ENCODE data around the gene TRPM2.
"Not testable (repeated sequence)": the region's sequence is repeated elsewhere in the genome, so short reads cannot be mapped to it uniquely, and the experiment has no call there.

The TRPM2 gene

DNA sequence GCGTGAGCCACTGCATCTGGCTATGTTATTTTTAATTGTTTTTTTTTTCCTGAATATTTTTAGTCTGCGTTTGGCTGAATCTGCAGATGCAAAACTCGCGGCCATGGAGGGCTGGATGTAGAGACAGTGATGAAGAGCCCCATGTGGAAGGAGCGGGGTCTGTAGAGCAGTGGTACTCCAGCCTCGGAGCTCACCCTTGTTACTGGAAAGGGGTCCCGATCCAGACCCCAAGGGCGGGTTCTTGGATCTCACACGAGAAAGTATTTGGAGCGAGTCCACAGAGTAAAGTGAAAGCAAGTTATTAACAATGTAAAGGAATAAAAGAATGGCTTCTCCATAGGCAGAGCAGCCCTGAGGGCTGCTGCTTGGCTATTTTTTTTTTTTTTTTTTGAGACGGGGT lies 2.7 kb downstream of the TRPM2 start:
- no peak for DNase-seq

DNA sequence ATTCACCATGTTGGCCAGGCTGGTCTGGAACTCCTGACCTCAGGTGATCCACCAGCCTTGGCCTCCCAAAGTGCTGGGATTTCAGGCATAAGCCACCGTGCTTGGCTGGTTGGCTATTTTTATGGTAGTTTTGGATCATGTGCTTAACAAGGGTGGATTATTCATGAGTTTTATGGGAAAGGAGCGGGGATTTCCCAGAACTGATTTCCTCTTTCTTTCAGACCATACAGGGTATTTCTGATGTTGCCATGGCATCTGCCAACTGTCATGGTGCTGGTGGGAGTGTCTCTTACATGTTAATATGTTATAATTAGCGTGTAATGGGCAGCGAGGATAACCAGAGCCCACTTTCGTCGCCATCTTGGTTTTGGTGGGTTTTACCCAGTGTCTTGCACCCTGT lies 3.2 kb downstream of the TRPM2 start:
- no peak for DNase-seq

DNA sequence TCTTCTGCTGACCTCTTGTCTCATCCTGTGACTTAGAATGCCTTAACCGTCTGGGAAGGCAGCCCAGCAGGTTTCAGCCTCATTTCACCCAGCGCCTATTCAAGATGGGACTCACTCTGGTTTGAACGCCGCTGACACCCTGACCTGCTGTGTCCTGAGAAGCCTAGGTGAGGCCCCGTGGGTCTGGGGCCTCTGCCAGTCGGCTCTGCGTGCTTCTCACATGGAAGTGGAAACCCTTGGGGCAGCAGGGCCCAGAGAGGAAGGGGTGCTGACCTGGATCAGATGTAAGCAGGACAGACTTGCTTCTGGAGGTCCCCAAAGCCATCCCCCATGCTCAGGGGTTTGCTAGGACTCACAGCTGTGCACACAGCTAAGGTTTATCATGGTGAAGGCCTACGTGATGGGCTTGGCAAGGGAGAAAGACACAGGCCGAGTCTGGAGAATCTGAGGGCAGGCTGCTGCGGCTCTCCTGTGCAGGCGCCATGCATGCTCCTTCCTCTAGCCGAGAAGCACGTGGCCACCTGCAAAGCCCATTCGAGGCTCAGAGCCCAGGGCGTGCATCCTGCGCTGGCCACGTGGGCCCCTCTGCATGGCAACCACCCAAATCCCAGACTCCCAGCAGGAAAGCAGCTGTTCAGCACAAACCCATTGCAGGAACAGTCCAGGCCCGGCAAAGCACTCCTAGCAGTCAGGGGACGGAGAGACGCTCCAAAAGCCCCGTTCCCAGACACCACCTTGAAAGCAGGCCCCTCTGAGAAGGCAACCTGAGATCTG lies 3.8 kb downstream of the TRPM2 start:
- DNase-seq = no peak

DNA sequence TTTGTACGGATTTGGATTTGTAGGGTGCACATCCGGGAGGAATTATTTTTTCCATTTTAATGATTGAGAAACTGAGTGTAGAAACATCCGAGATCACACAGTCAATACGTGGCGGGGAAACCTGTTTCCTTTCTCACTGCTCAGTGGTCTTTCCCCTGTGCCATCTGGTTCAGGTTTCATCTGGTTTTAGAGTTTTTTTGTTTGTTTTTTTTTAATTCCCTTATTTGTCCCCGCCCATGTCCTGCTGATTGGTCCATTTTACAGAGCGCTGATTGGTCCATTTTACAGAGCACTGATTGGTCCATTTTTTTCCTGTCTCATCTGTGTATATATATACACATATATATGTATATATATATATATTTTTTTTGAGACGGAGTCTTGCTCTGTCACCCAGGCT lies 6.0 kb downstream of the TRPM2 start:
- DNase-seq = no peak

DNA sequence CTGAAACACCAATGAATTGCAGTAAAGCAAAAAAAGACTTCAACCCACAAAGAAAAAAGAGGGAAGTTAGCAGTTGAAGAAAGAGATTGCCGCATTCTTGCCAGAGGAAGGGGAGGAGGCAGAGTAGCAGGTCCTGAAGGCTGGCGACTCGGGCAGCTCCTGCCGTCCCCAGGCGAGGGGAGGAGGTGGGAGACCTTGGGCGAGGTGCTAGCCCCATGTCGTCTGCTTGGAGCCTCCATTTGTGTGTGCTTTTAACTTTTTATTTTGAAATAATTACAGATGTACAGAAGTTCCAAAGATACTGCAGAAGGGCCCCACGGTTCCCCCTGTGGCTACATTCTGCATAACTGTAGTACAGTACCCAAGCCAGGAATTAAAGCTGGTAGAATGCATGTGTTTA lies 6.7 kb downstream of the TRPM2 start:
- DNase-seq = no peak

DNA sequence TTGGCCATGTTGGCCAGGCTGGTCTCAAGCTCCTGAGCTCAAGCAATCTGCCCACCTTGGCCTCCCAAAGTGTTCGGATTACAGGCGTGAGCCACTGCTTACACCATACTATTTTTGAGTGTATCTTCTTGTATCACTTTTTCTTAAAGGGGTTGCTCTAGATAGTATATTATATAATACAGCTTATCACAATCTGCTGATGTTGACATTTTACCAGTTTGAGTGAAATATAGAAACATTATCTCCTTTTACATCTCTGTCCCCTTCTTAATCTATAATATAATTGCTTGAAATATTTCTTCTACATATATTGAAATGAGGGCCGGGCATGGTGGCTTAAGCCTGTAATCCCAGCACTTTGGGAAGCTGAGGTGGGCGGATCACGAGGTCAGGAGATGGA lies 8.5 kb downstream of the TRPM2 start:
- not testable (repeated sequence) for DNase-seq

DNA sequence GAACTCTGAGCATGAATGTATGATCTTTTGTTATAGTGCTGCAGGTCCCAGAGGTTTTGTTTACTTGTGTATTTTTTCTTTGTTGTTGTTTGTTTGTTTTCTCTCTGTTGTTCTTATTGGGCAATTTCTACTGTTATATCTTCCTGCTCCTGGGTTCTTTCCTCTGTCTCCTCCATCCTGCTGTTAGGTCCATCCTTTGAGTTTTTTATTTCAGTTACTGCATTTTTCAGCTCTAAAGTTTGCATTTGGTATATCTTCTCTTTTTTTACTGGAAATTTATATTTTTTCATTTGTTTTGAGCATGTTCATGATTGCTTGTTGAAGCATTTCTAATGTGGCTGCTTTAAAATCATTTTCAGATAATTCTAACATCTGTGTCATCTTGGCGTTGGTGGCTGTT lies 9.9 kb downstream of the TRPM2 start:
- no peak for DNase-seq

DNA sequence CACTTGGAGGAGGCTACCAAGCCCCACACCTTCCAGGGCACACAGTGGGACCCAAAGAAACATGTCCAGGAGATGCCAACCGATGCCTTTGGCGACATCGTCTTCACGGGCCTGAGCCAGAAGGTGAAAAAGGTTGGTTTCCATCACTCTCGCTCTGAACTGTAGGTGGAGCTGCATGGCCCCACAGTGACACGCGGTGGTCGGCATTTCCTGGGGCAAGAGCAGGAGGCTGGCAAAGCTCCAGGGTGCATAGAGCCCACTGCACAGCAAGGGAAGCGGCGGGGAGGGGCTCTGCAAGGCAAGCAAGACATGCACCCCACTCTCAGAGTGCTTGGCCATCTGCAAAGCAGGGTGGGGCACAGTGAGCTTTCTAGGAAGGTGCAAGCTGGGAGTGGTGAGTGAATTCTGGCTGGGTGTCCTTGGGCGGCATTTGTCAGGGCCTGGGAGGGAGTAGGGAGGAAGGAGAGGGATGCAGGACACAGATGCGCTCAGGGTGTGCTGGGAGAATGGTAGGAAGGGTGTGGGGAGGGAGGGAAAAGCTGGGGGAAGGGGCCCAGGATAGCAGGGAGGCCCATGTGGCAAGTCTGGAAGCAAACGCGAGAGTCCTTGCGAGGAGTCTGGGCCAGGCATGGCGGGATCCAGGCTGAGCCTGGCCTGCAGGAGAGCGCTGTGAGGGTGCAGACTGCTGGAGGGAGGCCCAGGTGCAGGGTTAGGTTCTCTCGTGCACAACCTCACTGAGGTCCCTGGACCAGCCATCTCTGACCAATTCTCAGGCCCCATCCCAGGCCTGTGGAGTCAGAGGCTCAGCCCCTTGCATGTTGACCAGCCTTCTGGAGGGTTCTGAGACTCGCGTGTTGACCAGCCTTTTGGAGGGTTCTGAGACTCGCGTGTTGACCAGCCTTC lies 11.0 kb downstream of the TRPM2 start:
- DNase-seq = no peak

DNA sequence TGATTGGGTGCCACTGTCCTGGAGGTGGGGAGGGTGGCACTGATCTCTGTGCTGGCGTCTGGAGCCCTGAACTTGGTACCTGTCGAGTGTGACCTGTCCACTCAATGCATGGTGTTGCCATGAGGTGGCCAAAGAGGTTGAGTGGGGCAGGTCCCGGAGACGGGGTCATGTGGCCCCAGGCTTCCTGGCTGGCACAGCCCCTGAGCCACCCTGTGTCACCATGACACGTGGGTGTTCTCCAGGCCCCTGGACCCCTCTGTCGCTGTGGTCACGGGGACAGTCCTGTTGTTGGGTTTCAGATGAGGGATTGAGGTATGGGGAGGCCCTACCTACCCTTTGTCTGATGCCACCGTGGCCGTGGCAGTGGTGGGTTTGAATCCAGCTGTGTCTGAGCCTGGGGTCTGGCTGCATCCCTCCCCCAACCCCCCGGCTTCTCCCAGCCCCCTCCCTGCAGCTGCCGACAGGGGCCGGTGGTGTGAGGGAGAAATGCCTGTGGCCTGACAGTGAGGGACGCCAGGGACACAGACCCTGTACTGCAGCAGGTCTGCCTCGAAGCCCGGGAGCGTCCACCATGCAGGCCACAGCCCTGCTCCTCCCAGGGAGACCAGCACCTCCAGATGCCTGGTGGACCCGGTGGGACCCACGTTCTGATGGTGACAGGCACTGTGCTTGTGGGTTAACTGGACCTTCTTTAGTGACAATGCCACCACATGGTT lies 12.0 kb downstream of the TRPM2 start:
- DNase-seq = no peak

DNA sequence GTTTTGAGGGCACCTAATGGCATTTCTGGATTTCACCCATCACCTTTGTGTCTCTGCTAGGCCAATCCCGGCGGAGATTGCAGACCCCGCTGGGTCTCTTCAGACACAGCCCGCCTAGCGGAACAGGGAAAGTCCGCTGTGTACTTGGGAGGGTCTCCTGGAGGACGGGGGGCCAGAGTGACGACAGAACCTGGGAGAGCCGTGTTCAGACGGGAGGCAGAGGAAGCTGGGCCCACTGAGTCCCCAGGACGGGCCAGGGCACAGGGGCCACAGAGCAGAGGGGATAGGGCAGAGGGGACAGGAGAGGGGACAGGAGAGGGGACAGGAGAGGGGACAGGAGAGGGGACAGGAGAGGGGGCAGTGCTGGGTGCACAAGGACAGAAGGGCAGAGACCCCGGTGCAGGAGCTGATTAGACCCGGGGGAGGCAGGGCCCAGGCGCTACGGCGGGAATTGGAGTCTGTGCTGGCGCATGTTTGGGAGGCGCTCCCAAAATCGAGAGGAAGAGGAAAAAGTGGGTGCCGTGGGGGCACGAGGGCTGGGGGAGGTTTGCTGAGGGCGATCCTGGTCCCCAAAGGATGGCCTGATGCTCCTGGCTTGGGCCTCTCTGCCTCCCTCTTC lies 12.7 kb downstream of the TRPM2 start:
- DNase-seq = no peak

DNA sequence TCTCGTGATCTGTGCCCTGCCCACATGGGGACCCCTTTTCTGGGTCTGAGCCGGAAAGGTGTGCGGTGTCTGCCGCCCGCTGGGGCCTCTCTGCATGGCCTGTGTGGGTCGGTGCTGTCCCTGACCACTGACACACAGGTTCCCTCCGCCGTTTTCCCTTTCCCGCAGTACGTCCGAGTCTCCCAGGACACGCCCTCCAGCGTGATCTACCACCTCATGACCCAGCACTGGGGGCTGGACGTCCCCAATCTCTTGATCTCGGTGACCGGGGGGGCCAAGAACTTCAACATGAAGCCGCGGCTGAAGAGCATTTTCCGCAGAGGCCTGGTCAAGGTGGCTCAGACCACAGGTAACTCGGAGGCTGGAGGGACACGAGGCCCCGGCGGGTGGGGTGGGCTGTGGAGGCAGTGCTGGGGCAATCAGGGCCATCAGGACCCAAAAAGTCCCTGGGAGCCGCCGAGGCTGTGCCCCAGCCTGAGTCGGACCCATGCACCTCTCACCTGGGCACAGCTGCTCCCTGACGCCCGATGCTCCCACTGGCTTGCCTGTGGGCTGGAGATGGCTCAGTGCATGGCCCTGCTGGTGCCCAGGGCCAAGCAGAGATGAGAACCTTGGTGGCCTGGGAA lies 13.3 kb downstream of the TRPM2 start:
- no peak for DNase-seq

DNA sequence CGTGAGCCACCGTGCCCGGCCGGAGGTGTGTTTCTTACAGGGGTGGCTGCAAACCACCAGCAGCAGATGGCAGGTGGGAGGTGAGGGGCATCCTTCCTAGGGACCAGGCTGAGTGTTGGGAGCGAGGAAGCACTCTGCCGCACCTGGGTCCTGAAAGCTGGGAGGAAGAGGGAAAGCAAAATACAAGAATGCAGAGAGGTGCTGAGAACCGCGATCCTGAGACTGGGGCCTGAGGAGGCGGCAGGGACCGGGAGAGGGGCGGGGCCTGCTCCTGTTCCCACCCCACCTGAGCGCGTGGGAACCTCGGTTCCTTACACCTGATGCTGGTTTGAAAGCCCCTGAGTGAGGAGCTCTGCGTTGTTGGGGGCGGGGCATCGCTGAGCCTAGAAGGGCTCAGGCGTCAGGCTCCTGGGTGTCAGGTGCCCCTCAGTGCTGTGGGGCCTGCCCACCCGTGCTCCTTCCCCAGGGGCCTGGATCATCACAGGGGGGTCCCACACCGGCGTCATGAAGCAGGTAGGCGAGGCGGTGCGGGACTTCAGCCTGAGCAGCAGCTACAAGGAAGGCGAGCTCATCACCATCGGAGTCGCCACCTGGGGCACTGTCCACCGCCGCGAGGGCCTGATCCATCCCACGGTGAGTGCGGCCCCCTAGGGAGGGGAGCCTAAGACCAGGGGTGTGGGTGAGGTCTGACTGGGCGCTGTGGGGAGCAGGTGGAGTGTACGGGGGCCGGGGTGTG lies 15.5 kb downstream of the TRPM2 start:
- no peak for DNase-seq

DNA sequence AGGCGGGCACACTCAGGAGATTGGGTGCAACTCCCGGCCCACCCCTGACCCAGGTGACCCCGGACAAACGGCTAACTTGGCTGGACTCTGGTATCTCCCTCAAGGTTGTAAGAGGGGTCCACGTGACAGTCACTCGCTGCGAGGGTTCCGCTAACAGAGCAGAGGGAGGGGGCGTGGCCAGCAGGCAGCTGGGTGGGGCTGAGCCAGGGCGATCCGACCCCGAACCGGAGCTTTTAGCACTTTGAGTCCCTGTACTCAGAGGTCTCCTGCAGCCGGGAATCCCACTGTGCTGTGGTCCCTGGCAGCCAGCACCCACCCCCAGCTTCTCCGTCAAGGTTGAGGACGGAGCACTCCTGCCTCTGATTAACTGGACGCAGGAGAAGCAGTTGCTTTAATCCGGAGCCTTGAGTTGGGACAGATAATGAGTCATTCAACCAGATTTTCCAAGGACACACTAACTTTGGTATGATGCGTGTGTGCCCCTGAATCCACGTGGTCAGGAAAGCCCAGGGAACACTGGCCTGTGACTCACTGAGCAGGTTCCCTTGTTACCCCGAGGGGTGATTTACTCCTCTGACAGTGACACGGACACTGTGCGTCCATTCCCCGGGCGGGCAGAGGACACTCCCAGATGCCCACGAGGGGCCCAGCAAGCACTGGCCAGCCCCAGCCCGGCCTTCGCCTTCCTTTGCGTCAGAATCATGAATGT lies 16.8 kb downstream of the TRPM2 start:
- DNase-seq = peak; percentile 23

DNA sequence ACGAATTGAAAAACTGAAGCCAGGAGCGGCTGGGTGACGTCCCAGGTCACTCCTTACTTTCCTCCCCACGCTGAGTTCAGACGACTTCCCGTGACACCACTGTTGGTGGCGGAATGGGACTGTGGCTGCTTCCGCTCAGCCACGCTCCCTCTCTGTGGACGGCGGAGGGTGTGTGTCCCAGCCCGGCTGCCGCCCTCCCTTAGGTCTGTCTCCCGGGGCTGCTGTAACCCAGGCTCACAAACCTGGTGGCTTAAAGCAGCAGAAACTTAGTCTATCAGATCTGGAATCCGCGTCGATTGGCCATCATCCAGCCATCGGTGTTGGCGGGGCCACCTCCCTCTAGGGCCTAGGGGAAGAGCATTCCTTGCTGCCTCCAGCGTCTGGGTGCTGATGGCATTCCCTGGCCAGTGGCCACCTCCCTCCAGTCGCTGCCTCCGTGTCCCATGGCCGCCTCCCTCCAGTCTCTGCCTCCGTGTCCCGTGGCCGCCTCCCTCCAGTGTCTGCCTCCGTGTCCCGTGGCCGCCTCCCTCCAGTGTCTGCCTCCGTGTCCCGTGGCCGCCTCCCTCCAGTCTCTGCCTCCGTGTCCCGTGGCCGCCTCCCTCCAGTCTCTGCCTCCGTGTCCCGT lies 17.5 kb downstream of the TRPM2 start:
- no peak for DNase-seq

DNA sequence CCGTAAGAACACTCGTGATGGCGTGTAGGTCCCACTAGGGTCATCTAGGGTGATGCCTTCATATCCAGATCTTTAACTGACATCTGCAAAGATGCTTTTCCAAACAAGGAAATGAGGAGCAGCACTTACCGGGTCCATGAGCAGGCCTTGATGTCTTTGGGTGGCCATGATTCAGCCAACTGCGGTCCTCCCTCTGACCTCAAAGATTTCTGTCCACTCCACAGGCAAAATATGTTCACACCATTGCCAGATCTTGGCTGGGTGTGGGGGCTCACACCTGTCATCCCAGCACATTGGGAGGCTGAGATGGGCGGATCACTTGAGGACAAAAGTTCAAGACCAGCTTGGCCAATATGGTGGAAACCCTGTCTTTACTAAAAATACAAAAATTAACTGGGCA lies 18.2 kb downstream of the TRPM2 start:
- DNase-seq = no peak

DNA sequence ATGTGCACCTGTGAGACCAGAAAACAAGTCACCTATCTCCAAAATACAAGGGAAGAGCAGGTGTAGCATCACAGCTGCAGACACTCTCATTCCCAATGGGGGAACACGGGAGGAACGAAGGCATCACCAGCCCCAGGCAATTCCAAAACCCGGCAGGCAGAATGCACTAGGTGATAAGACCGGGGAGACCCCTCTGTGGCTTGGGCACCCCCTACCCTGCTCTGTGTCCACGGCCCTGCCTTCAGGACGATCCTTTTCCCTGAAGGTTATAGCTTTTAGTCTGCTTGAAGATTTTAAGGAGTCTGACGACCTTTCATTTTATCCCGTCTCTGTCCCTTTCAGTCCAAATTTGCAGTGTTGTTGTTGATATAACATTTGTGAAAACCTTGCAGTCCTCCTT lies 19.2 kb downstream of the TRPM2 start:
- no peak for DNase-seq

DNA sequence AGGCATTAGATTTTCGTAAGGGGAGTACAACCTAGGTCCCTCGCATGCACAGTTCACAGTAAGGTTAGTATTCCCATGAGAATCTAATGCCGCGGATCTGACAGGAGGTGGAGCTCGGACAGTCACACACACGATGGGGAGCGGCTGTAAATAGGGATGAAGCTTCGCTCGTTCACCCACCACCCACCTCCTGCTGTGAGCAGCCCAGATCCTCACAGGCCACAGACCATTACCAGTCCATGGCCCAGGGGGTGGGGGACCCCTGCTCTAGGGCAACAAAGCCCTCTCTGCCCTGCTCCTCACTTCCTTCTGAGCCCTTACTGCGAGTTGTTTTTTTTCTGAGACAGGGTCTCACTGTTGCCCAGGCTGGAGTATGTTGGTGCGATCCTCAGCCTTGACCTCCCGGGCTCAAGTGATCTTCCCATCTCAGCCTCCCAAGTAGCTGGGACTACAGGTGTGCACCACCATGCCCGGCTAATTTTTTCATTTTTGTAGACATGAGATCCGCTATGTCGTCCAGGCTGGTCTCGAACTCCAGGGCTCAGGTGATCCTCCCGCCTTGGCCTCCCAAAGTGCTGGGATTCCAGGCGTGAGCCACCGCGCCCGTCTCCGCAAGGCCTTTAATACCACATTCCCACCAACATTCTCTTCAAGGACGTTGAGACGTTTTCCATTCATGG lies 21.3 kb downstream of the TRPM2 start:
- DNase-seq = no peak

DNA sequence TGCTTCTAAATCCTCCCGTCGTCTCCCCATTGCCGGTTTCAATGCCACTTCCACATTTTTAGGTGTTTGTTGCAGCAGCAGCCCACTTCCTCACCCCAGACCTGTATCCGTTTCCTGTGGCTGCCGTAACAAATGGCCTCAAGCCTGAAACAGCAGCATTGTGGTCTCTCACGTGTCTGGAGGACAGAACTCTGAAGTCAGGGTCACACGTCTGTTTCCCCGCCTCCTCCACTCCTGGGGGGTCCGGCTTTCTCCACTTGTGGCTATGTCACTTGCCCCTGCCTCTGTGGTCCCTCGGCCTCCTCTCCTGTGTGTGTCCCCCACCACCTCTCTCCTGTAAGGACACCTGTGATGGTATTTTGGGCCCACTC lies 21.8 kb downstream of the TRPM2 start:
- DNase-seq = no peak

DNA sequence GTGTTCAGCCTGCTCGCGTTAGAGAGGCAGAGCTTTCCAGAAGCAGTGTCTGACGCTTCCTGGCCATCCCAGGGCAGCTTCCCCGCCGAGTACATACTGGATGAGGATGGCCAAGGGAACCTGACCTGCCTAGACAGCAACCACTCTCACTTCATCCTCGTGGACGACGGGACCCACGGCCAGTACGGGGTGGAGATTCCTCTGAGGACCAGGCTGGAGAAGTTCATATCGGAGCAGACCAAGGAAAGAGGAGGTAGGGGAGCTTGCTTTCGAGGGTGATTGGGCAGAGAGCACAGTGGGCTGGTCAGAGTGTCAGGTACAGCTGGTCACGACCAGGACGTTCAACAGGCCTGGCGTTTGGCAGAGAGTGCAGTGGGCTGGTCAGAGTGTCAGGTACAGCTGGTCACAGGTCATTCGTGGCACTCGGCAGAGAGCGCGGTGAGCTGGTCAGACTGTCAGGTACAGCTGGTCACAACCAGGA lies 22.4 kb downstream of the TRPM2 start:
- DNase-seq = no peak

DNA sequence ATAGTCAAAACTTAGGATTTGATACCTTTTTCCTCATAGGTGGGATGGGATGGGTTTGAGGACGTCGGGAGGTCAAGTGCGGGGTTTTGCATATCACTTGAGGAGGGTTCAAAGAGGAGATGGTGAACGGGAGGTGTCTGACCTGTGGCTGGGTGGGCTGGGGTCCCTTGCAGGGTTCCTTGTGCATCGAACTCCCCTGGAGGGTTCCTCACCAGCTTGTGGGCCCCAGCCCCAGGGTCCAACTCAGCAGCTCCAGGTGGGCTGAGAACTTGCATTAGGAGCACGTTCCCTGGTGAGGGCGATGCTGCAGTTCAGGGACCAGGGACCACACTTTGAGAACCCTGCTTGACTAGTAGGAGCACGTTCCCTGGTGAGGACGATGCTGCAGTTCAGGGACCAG lies 23.2 kb downstream of the TRPM2 start:
- DNase-seq = no peak
